K562 (cell line): ENCODE measurements around the gene PPL. TPM values are rescaled to one million over a fixed set of nuclear protein-coding genes. Genes with fewer than 3 reads are reported as not detected.

ENCODE experiments used
- CHD7 ChIP-seq: fragments of 200-600 bp; sonication (generic); IDR thresholded peaks from one replicate; pipeline ENCODE4 v1.6.1; 2012; ENCODE audit warnings: mild to moderate bottlenecking, low read depth, low read length, inconsistent platforms
- CTBP1 ChIP-seq: fragments of 450-650 bp; IDR thresholded peaks from 2 replicates; pipeline ENCODE4 v1.6.1; 2016; ENCODE audit warnings: borderline replicate concordance
- ELK1 ChIP-seq: sonication (generic); formaldehyde crosslinking; IDR thresholded peaks from 2 replicates; pipeline ENCODE4 v1.8.1; 2022; ENCODE audit warnings: missing genetic modification reagents
- ESRRB ChIP-seq: fragments of 250-450 bp; sonication (Bioruptor Pico); IDR thresholded peaks from 2 replicates; pipeline ENCODE4 v1.5.0; 2020; ENCODE audit warnings: mild to moderate bottlenecking, moderate library complexity, borderline replicate concordance
- FOXK2 ChIP-seq, 2 experiments: fragments of 450-650 bp; IDR thresholded peaks in 1 of 2; conservative IDR thresholded peaks in 1 of 2; 2 replicates each; pipeline ENCODE4 v1.6.1; 2016; ENCODE audit warnings: low read depth in 2 of 2, mild to moderate bottlenecking in 1 of 2
- GATA2 ChIP-seq: sonication (generic); formaldehyde crosslinking; IDR thresholded peaks from 2 replicates; pipeline ENCODE4 v1.4.0; 2020; ENCODE audit warnings: mild to moderate bottlenecking, missing genetic modification reagents
- GTF2E2 ChIP-seq: fragments of 200-800 bp; sonication (Bioruptor generic); IDR thresholded peaks from 2 replicates; pipeline ENCODE4 v1.6.1; 2016; ENCODE audit warnings: missing genetic modification characterization, missing compliant biosample characterization
- HDAC8 ChIP-seq: fragments of 450-650 bp; IDR thresholded peaks from 2 replicates; pipeline ENCODE4 v1.6.1; 2016; ENCODE audit warnings: mild to moderate bottlenecking, missing genetic modification characterization, moderate library complexity, missing compliant biosample characterization
- OTX1 ChIP-seq: fragments of 450-650 bp; formaldehyde crosslinking; IDR thresholded peaks from 2 replicates; pipeline ENCODE4 v1.4.0; 2022; ENCODE audit warnings: mild to moderate bottlenecking
- ZNF224 ChIP-seq: sonication (generic); formaldehyde crosslinking; IDR thresholded peaks from 2 replicates; pipeline ENCODE4 v1.8.0; 2022; ENCODE audit warnings: mild to moderate bottlenecking, missing genetic modification reagents
- ZNF778 ChIP-seq: fragments of 450-650 bp; formaldehyde crosslinking; IDR thresholded peaks from 2 replicates; pipeline ENCODE4 v1.4.0; 2020; ENCODE audit warnings: mild to moderate bottlenecking, moderate library complexity
- polyA plus RNA-seq, 8 experiments: library from polyadenylated mRNA; depleted of rRNA in 4 of 8; stranded (reverse) in 5 of 8; unstranded in 3 of 8; fragments of >200 nt; fragmentation: Nextera tagmentation in 2 of 8; fragmentation: Illumina TruSeq in 1 of 8; extraction: Ambion mirVana in 2 of 8; extraction: Trizol in 1 of 8; gene quantifications; 2 replicates each; pipeline versions ENCODE4 v1.2.1 to v1.2.3, GENCODE V29; 2011 to 2014; ENCODE audit warnings: inconsistent platforms in 1 of 8, missing spikeins in 1 of 8
- total RNA-seq, 7 experiments: library from RNA; depleted of rRNA in 6 of 7; stranded (reverse); fragments of >200 nt in 6 of 7; fragmentation: Illumina TruSeq in 2 of 7; extraction: Trizol in 2 of 7; gene quantifications; 2 replicates each; pipeline versions ENCODE4 v1.2.1 to v1.2.3, GENCODE V29; 2011 to 2021; ENCODE audit warnings: low replicate concordance in 1 of 7
- TF ChIP-seq, protein P1 (sequence below), 2 experiments: fragments of 450-650 bp in 1 of 2; sonication (generic) in 1 of 2; formaldehyde crosslinking; conservative IDR thresholded peaks; 2 replicates each; pipeline versions ENCODE4 v1.4.0 to v1.8.1; 2020 to 2022; ENCODE audit warnings: mild to moderate bottlenecking in 1 of 2, missing genetic modification reagents in 1 of 2
- TF ChIP-seq, protein P2 (sequence below): IDR thresholded peaks from 2 replicates; pipeline ENCODE4 v1.6.1; 2012; ENCODE audit warnings: low read depth, low read length, improper control_type of control experiment, borderline replicate concordance

PPL gene
- total and polyA plus RNA-seq, 9 of the 15 experiments (the other 6 are each of a cell fraction or from before 2014, with no cell fraction given), result 0.01 to 0.15 (median 0.07) TPM; not detected in 3

DNA sequence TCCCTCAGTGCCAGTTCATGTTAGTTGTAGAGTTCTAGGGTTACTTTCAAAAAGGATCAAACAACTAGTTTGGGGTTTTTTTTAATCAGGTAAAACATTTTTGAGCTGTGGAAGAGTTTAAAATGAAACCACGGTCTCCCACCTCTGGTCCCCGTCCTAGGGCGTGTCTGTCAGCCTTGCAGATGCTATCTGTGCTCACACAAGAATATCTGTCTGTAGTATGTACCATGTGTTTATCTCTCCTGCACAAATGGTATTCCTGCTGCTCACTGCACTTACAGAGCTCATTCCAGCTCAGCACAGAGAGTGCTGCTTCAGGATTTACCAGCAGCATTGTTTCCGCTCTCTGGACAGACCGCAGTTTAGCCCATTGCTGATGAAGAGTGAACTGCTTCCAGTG, 50.8 kb downstream of the PPL start (continued):
- TF ChIP-seq, protein P1, sequence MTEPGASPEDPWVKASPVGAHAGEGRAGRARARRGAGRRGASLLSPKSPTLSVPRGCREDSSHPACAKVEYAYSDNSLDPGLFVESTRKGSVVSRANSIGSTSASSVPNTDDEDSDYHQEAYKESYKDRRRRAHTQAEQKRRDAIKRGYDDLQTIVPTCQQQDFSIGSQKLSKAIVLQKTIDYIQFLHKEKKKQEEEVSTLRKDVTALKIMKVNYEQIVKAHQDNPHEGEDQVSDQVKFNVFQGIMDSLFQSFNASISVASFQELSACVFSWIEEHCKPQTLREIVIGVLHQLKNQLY (CRISPR knock-in tag; conservative IDR thresholded peaks at IDR 0.05), result no peak
- TF ChIP-seq OTX1 (CRISPR knock-in tag) (no peak), CTBP1 (peak; percentile 83; the same call in 1 of the 2 replicates), FOXK2 (conservative IDR thresholded peaks at IDR 0.05 in 1 of 2, IDR thresholded peaks at IDR 0.05 in 1 of 2; ENCODE audit: low read depth in 2 of 2) (peak in 1 of 2 experiments; percentile 49; a peak in 1 of 4 replicates), GATA2 (CRISPR knock-in tag) (peak; percentile 70), ZNF224 (CRISPR knock-in tag) (no peak), HDAC8 (tag) (no peak), GTF2E2 (no peak), ESRRB (CRISPR knock-in tag) (no peak), ELK1 (CRISPR knock-in tag) (no peak), ZNF778 (no peak), CHD7 (no peak)
- TF ChIP-seq, protein P2, sequence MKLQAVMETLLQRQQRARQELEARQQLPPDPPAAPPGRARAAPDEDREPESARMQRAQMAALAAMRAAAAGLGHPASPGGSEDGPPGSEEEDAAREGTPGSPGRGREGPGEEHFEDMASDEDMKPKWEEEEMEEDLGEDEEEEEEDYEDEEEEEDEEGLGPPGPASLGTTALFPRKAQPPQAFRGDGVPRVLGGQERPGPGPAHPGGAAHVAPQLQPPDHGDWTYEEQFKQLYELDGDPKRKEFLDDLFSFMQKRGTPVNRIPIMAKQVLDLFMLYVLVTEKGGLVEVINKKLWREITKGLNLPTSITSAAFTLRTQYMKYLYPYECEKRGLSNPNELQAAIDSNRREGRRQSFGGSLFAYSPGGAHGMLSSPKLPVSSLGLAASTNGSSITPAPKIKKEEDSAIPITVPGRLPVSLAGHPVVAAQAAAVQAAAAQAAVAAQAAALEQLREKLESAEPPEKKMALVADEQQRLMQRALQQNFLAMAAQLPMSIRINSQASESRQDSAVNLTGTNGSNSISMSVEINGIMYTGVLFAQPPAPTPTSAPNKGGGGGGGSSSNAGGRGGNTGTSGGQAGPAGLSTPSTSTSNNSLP, result no peak
